H9 (cell line): ENCODE results near the gene EPN3. TPM values are rescaled to one million over a fixed set of nuclear protein-coding genes. Genes with fewer than 3 reads are reported as not detected.

ENCODE experiments used
- DNase-seq: peaks from one replicate; pipeline ENCODE4 v3.0.0-alpha.2; 2017
- H2AFZ ChIP-seq: one replicate; pipeline ENCODE4 v1.6.1; 2013; ENCODE audit warnings: mild to moderate bottlenecking, low read length, control low read depth, moderate library complexity
- H2AK5ac ChIP-seq: 2 replicates; pipeline ENCODE4 v1.6.1; 2013; ENCODE audit warnings: low read length, control low read depth, mixed read lengths; ENCODE audit not compliant: insufficient read length
- H2BK120ac ChIP-seq: one replicate; pipeline ENCODE4 v1.6.1; 2013; ENCODE audit warnings: low read depth, mild to moderate bottlenecking, low read length, control low read depth, inconsistent platforms; ENCODE audit not compliant: poor library complexity, severe bottlenecking
- H2BK12ac ChIP-seq: 2 replicates; pipeline ENCODE4 v1.6.1; 2013; ENCODE audit warnings: low read length, control low read depth, mixed read lengths, low read depth; ENCODE audit not compliant: insufficient read length
- H2BK15ac ChIP-seq: 2 replicates; pipeline ENCODE4 v1.6.1; 2013; ENCODE audit warnings: low read depth, low read length, control low read depth
- H2BK20ac ChIP-seq: one replicate; pipeline ENCODE4 v1.6.1; 2013; ENCODE audit warnings: low read depth, mild to moderate bottlenecking, low read length, control low read depth, inconsistent platforms; ENCODE audit not compliant: poor library complexity, severe bottlenecking
- H2BK5ac ChIP-seq: 2 replicates; pipeline ENCODE4 v1.6.1; 2013; ENCODE audit warnings: low read length, control low read depth, mixed read lengths; ENCODE audit not compliant: insufficient read length
- H3K14ac ChIP-seq: 2 replicates; pipeline ENCODE4 v1.6.1; 2013; ENCODE audit warnings: low read length, control low read depth; ENCODE audit not compliant: insufficient read depth
- H3K18ac ChIP-seq: 2 replicates; pipeline ENCODE4 v1.6.1; 2013; ENCODE audit warnings: low read depth, mild to moderate bottlenecking, mixed read lengths, low read length, control low read depth; ENCODE audit not compliant: insufficient read length
- H3K23ac ChIP-seq: 2 replicates; pipeline ENCODE4 v1.6.1; 2013; ENCODE audit warnings: low read length, control low read depth, mixed read lengths, low read depth; ENCODE audit not compliant: insufficient read length
- H3K23me2 ChIP-seq: 2 replicates; pipeline ENCODE4 v1.6.1; 2013; ENCODE audit warnings: low read depth, mild to moderate bottlenecking, mixed read lengths, low read length, control low read depth; ENCODE audit not compliant: insufficient read length, poor library complexity, severe bottlenecking
- H3K27ac ChIP-seq: 2 replicates; pipeline ENCODE4 v1.5.1; 2013; ENCODE audit warnings: low read length, control low read depth, mixed read lengths, low read depth; ENCODE audit not compliant: insufficient read length
- H3K27me3 ChIP-seq: 2 replicates; pipeline ENCODE4 v1.6.1; 2013; ENCODE audit warnings: low read length, control low read depth, inconsistent platforms; ENCODE audit not compliant: insufficient read depth
- H3K4ac ChIP-seq: 2 replicates; pipeline ENCODE4 v1.6.1; 2013; ENCODE audit warnings: low read depth, mild to moderate bottlenecking, control low read depth, inconsistent platforms, low read length, moderate library complexity
- H3K4me1 ChIP-seq: 2 replicates; pipeline ENCODE4 v1.6.1; 2013; ENCODE audit warnings: low read length, control low read depth, inconsistent platforms; ENCODE audit not compliant: insufficient read depth
- H3K4me2 ChIP-seq: 2 replicates; pipeline ENCODE4 v1.6.1; 2013; ENCODE audit warnings: low read length, control low read depth, mixed read lengths; ENCODE audit not compliant: insufficient read length, insufficient read depth
- H3K56ac ChIP-seq: 2 replicates; pipeline ENCODE4 v1.6.1; 2013; ENCODE audit warnings: low read depth, mild to moderate bottlenecking, mixed read lengths, low read length, control low read depth; ENCODE audit not compliant: insufficient read length
- H3K79me1 ChIP-seq: 2 replicates; pipeline ENCODE4 v1.6.1; 2013; ENCODE audit warnings: low read depth, mild to moderate bottlenecking, moderate library complexity, low read length, control low read depth, inconsistent platforms; ENCODE audit not compliant: insufficient read depth, poor library complexity, severe bottlenecking
- H3K79me2 ChIP-seq: 2 replicates; pipeline ENCODE4 v1.6.1; 2013; ENCODE audit warnings: low read length, control low read depth, inconsistent platforms; ENCODE audit not compliant: insufficient read depth
- H3K9ac ChIP-seq: 2 replicates; pipeline ENCODE4 v1.6.1; 2013; ENCODE audit warnings: low read length, control low read depth, mixed read lengths; ENCODE audit not compliant: insufficient read length; ENCODE audit errors: extremely low read depth
- H3K9me3 ChIP-seq: one replicate; pipeline ENCODE4 v1.6.1; 2013; ENCODE audit warnings: low read depth, low read length, inconsistent platforms; ENCODE audit not compliant: control insufficient read depth
- H3T11ph ChIP-seq: one replicate; pipeline ENCODE4 v1.6.1; 2013; ENCODE audit warnings: mild to moderate bottlenecking, low read length, control low read depth, inconsistent platforms
- H4K20me1 ChIP-seq: one replicate; pipeline ENCODE4 v1.6.1; 2013; ENCODE audit not compliant: control insufficient read depth, insufficient read length, insufficient read depth
- H4K5ac ChIP-seq: 2 replicates; pipeline ENCODE4 v1.6.1; 2013; ENCODE audit warnings: low read depth, mild to moderate bottlenecking, mixed read lengths, low read length, control low read depth; ENCODE audit not compliant: insufficient read length
- H4K8ac ChIP-seq: replicated peaks from 2 replicates; pipeline ENCODE4 v1.6.1; 2013; ENCODE audit warnings: low read length, control low read depth, mixed read lengths, low read depth; ENCODE audit not compliant: insufficient read length
- H4K91ac ChIP-seq: 2 replicates; pipeline ENCODE4 v1.6.1; 2013; ENCODE audit warnings: low read depth, mild to moderate bottlenecking, moderate library complexity, mixed read lengths, low read length, control low read depth; ENCODE audit not compliant: insufficient read length
- H3K27ac Mint-ChIP-seq, 3 experiments: 2 replicates in 2 of 3; 3 replicates in 1 of 3; pipeline ENCODE4 v1.8.0; 2020 to 2021; ENCODE audit warnings: mixed read lengths in 3 of 3, mild to moderate bottlenecking in 1 of 3, moderate library complexity in 1 of 3
- H3K27me3 Mint-ChIP-seq: 2 replicates; pipeline ENCODE4 v1.8.0; 2021; ENCODE audit warnings: low read depth, mild to moderate bottlenecking, moderate library complexity, mixed read lengths
- H3K36me3 Mint-ChIP-seq, 3 experiments: 2 replicates in 2 of 3; 3 replicates in 1 of 3; pipeline ENCODE4 v1.8.0; 2020 to 2021; ENCODE audit warnings: low read depth in 3 of 3, mixed read lengths in 3 of 3; ENCODE audit not compliant: insufficient read depth in 1 of 3
- H3K4me1 Mint-ChIP-seq, 2 experiments: 2 replicates each; pipeline ENCODE4 v1.8.0; 2020; ENCODE audit warnings: mixed read lengths in 2 of 2
- H3K4me3 Mint-ChIP-seq, 2 experiments: 2 replicates in 1 of 2; 3 replicates in 1 of 2; pipeline ENCODE4 v1.8.0; 2020 to 2021; ENCODE audit warnings: mild to moderate bottlenecking in 2 of 2, mixed read lengths in 2 of 2, moderate library complexity in 1 of 2
- H3K9me3 Mint-ChIP-seq, 2 experiments: 2 replicates in 1 of 2; 3 replicates in 1 of 2; pipeline ENCODE4 v1.8.0; 2020; ENCODE audit warnings: mild to moderate bottlenecking in 2 of 2, mixed read lengths in 2 of 2, moderate library complexity in 1 of 2
- CTCF ChIP-seq: fragments of 200-600 bp; sonication (generic); conservative IDR thresholded peaks from 3 replicates; pipeline ENCODE4 v1.8.0; 2021; ENCODE audit warnings: antibody characterized with exemption, mild to moderate bottlenecking
- WGBS: extraction: QIAGEN DNeasy Blood & Tissue Kit; methylation state at CpG from one replicate; pipeline ENCODE4 v1.1.7; 2013; ENCODE audit warnings: missing lambda C conversion rate, low lambda C conversion rate, mixed read lengths; ENCODE audit not compliant: insufficient read length; ENCODE audit errors: extremely low coverage; 5-methylcytosine and 5-hydroxymethylcytosine counted together
- total RNA-seq: library from RNA; stranded (reverse); gene quantifications from 2 replicates; pipeline ENCODE4 v1.2.1, GENCODE V29; 2021

EPN3 gene
- total RNA-seq, 1 experiment from 2014 or later = 1.9 TPM

- Mint-ChIP-seq H3K4me3 (peak overlapping the region in 1 of 2 experiments; percentile 29; a peak in 1 of 5 replicates), H3K27me3 (peaks cover 11% of the 10 kb centered on the region)
Observed at GRCh38 chr17:50550661-50551432, 18.3 kb downstream of the EPN3 start.

More at GRCh38 chr17:50550661-50551432, 18.3 kb downstream of the EPN3 start:
- peak overlapping the region in 1 of 3 experiments; percentile 80; a peak in 1 of 7 replicates for H3K27ac Mint-ChIP-seq
- Histone ChIP-seq H3K23ac (no peak overlapping the region), H2BK120ac (no peak overlapping the region), H2BK20ac (no peak overlapping the region), H3K79me1 (no peaks in the 10 kb centered on the region), H4K8ac (no peak overlapping the region), H4K5ac (no peak overlapping the region), H3K4me1 (no peaks in the 10 kb centered on the region; the same call in 1 of the 2 replicates), H3T11ph (no peak overlapping the region), H3K79me2 (no peaks in the 10 kb centered on the region), H3K56ac (no peak overlapping the region), H3K9me3 (no peaks in the 10 kb centered on the region), H3K27ac (no peak overlapping the region), H2AK5ac (no peak overlapping the region), H3K9ac (no peak overlapping the region), H2AFZ (no peak overlapping the region), H3K23me2 (no peaks in the 10 kb centered on the region), H3K4me2 (no peak overlapping the region), H3K14ac (no peak overlapping the region), H3K18ac (no peak overlapping the region), H3K27me3 (no peaks in the 10 kb centered on the region), H2BK5ac (no peak overlapping the region), H4K91ac (no peak overlapping the region), H2BK15ac (no peak overlapping the region), H4K20me1 (no peaks in the 10 kb centered on the region), H3K4ac (no peak overlapping the region), H2BK12ac (no peak overlapping the region)
- peak; percentile 93 for TF ChIP-seq CTCF
- peak; percentile 98 for DNase-seq
- no peaks in the 10 kb centered on the region; a peak in 1 of 7 replicates for H3K36me3 Mint-ChIP-seq
- peaks cover 8 to 11% of the 10 kb centered on the region in 2 experiments; a peak in 2 of 4 replicates for H3K4me1 Mint-ChIP-seq
- WGBS = no CpG with 5 or more reads among the region's 32 CpGs
- H3K9me3 Mint-ChIP-seq = no peaks in the 10 kb centered on the region; a peak in 1 of 5 replicates
